IPS-18a (cell line): ENCODE data around the gene IGSF9B.

ENCODE experiments used
- H3K27ac ChIP-seq: one replicate; pipeline ENCODE4 v1.5.1; 2013; ENCODE audit warnings: low read length
- H3K27me3 ChIP-seq: one replicate; pipeline ENCODE4 v1.6.1; 2013; ENCODE audit warnings: mild to moderate bottlenecking, low read length; ENCODE audit not compliant: control insufficient read depth, insufficient read depth
- H3K36me3 ChIP-seq: one replicate; pipeline ENCODE4 v1.6.1; 2013; ENCODE audit warnings: low read depth, low read length; ENCODE audit not compliant: control insufficient read depth
- H3K4me1 ChIP-seq: one replicate; pipeline ENCODE4 v1.6.1; 2013; ENCODE audit warnings: low read depth, low read length; ENCODE audit not compliant: control insufficient read depth
- H3K4me3 ChIP-seq: one replicate; pipeline ENCODE4 v1.5.1; 2013; ENCODE audit warnings: low read length
- H3K9ac ChIP-seq: one replicate; pipeline ENCODE4 v1.6.1; 2013; ENCODE audit warnings: mild to moderate bottlenecking, low read length, moderate library complexity
- H3K9me3 ChIP-seq: one replicate; pipeline ENCODE4 v1.6.1; 2013; ENCODE audit warnings: low read depth, low read length; ENCODE audit not compliant: control insufficient read depth

Gene IGSF9B

GRCh38 chr11:133860151-133860550 lies 96.6 kb downstream of the IGSF9B start:
- H3K9ac ChIP-seq = no peak overlapping the region
- no peak overlapping the region for H3K27ac ChIP-seq
- peaks cover 1% of the 10 kb centered on the region for H3K4me1 ChIP-seq
- H3K27me3 ChIP-seq = no peaks in the 10 kb centered on the region
- no peak overlapping the region for H3K4me3 ChIP-seq
- no peaks in the 10 kb centered on the region for H3K9me3 ChIP-seq
- H3K36me3 ChIP-seq = no peaks in the 10 kb centered on the region
